ENCODE results near the gene PPP3CA. TPM values are rescaled to one million over a fixed set of nuclear protein-coding genes. Genes with fewer than 3 reads are reported as not detected.

Gene PPP3CA
- total and polyA plus RNA-seq, 2 of the 13 experiments (the other 11 are each of a cell fraction or from before 2014, with no cell fraction given), result 4.8 to 13.2 TPM

- no peak for TF ChIP-seq ZBTB40 (IDR thresholded peaks at IDR 0.05)
- TF ChIP-seq ZBTB40 (CRISPR knock-in tag; IDR thresholded peaks at IDR 0.05), result peak; percentile 48
- TF ChIP-seq ZC3H13 (CRISPR knock-in tag; IDR thresholded peaks at IDR 0.05), result peak; percentile 81
- 0 out of 2 replicates have a peak, but pooled peaks have one; percentile 14 for TF ChIP-seq ZHX2 (IDR thresholded peaks at IDR 0.05; ENCODE audit: low read depth)
- no peak for TF ChIP-seq ZHX2 (CRISPR knock-in tag; IDR thresholded peaks at IDR 0.05; ENCODE audit: borderline replicate concordance)
- TF ChIP-seq FOXO1 (CRISPR knock-in tag; IDR thresholded peaks at IDR 0.05), result peak; percentile 52; the same call in 1 of the 2 replicates
- TF ChIP-seq SCMH1 (CRISPR knock-in tag; IDR thresholded peaks at IDR 0.05; ENCODE audit: borderline replicate concordance), result no peak
- peak; percentile 49 for TF ChIP-seq CREB1 (IDR thresholded peaks at IDR 0.05)
- no peak for TF ChIP-seq CREB1 (CRISPR knock-in tag; IDR thresholded peaks at IDR 0.05)
- 0 out of 2 replicates have a peak, but pooled peaks have one; percentile 6 for TF ChIP-seq ZNF782 (CRISPR knock-in tag; IDR thresholded peaks at IDR 0.05; ENCODE audit: borderline replicate concordance)
- TF ChIP-seq STAG1 (CRISPR knock-in tag; IDR thresholded peaks at IDR 0.05), result peak; percentile 10; the same call in 1 of the 2 replicates
- TF ChIP-seq ZNF615 (CRISPR knock-in tag; IDR thresholded peaks at IDR 0.05; ENCODE audit: borderline replicate concordance), result no peak
- TF ChIP-seq CEBPG (CRISPR knock-in tag; IDR thresholded peaks at IDR 0.05), result peak; percentile 42; the same call in 1 of the 2 replicates
- peak; percentile 87; the same call in 1 of the 2 replicates for TF ChIP-seq ZNF780A (CRISPR knock-in tag; IDR thresholded peaks at IDR 0.05)
- peak; percentile 84; the same call in 1 of the 2 replicates for TF ChIP-seq ZNF777 (CRISPR knock-in tag; IDR thresholded peaks at IDR 0.05)
Observed at GRCh38 chr4:101347557-101348366, 436 bp upstream of the PPP3CA start (continued).
